Ishikawa (cell line): Measurements from ENCODE around the gene MRPL54.

Source experiments
- CEBPB ChIP-seq: IDR thresholded peaks from 2 replicates; pipeline ENCODE4 v1.6.1; 2012
- EP300 ChIP-seq: IDR thresholded peaks from 2 replicates; pipeline ENCODE4 v1.6.1; 2012; ENCODE audit warnings: borderline replicate concordance
- FOXM1 ChIP-seq: IDR thresholded peaks from 2 replicates; pipeline ENCODE4 v1.6.1; 2012; ENCODE audit warnings: low read depth, borderline replicate concordance
- MAX ChIP-seq: IDR thresholded peaks from 2 replicates; pipeline ENCODE4 v1.6.1; 2012
- NFIC ChIP-seq: IDR thresholded peaks from 2 replicates; pipeline ENCODE4 v1.6.1; 2012
- RAD21 ChIP-seq: IDR thresholded peaks from 2 replicates; pipeline ENCODE4 v1.6.1; 2012; ENCODE audit warnings: low read depth
- REST ChIP-seq: IDR thresholded peaks from 2 replicates; pipeline ENCODE4 v1.6.1; 2012; ENCODE audit warnings: low read depth, mild to moderate bottlenecking
- TAF1 ChIP-seq: IDR thresholded peaks from 2 replicates; pipeline ENCODE4 v1.6.1; 2012; ENCODE audit warnings: low read depth, mild to moderate bottlenecking
- TCF12 ChIP-seq: IDR thresholded peaks from 2 replicates; pipeline ENCODE4 v1.6.1; 2012; ENCODE audit warnings: low read depth
- USF1 ChIP-seq: IDR thresholded peaks from 2 replicates; pipeline ENCODE4 v1.6.1; 2012
- YY1 ChIP-seq: IDR thresholded peaks from 2 replicates; pipeline ENCODE4 v1.6.1; 2012; ENCODE audit warnings: low read depth
- ZBTB7A ChIP-seq: IDR thresholded peaks from 2 replicates; pipeline ENCODE4 v1.6.1; 2012; ENCODE audit warnings: low read depth

GRCh38 chr19:3759482-3760254 is 2.8 kb upstream of the MRPL54 start:
- TF ChIP-seq REST: no peak
- TF ChIP-seq NFIC: no peak
- TF ChIP-seq FOXM1: no peak
- TF ChIP-seq CEBPB: no peak
- no peak for TF ChIP-seq TCF12
- no peak for TF ChIP-seq MAX
- no peak for TF ChIP-seq USF1
- no peak for TF ChIP-seq ZBTB7A
- no peak for TF ChIP-seq TAF1
- TF ChIP-seq EP300: no peak
- no peak for TF ChIP-seq RAD21
- TF ChIP-seq YY1: no peak
